ENCODE measurements around the gene TCEAL1.

The TCEAL1 gene

GRCh38 chrX:103613362-103613890 lies 15.3 kb upstream of the TCEAL1 start:
- H3K9me3 ChIP-seq (ENCODE audit: insufficient read depth, low read depth, low read length) = no peaks in the 10 kb centered on the region
- H3K4me1 ChIP-seq (ENCODE audit: insufficient read depth, low read length) = peaks cover 11% of the 10 kb centered on the region
- H3K27me3 ChIP-seq (ENCODE audit: insufficient read depth, low read length) = no peaks in the 10 kb centered on the region
- 0 out of 2 replicates have a peak, but pooled peaks cover 3% of the 10 kb centered on the region for H3K36me3 ChIP-seq (ENCODE audit: insufficient read depth, low read depth, low read length)
- H3K9ac ChIP-seq (ENCODE audit: low read depth, low read length) = no peak overlapping the region
- no peak overlapping the region for H3K4me3 ChIP-seq (ENCODE audit: low read length)
- H3K27ac ChIP-seq (ENCODE audit: low read length) = no peak overlapping the region

- Histone ChIP-seq H3K4me3 (ENCODE audit: low read length) (no peak overlapping the region), H3K36me3 (ENCODE audit: insufficient read depth, low read depth, low read length) (0 out of 2 replicates have a peak, but pooled peaks cover 3% of the 10 kb centered on the region), H3K9ac (ENCODE audit: low read depth, low read length) (no peak overlapping the region), H3K27me3 (ENCODE audit: insufficient read depth, low read length) (no peaks in the 10 kb centered on the region), H3K27ac (ENCODE audit: low read length) (no peak overlapping the region), H3K4me1 (ENCODE audit: insufficient read depth, low read length) (peaks cover 11% of the 10 kb centered on the region), H3K9me3 (ENCODE audit: insufficient read depth, low read depth, low read length) (no peaks in the 10 kb centered on the region)
Observed at GRCh38 chrX:103614999-103615398, 13.8 kb upstream of the TCEAL1 start.

- H3K27me3 ChIP-seq (ENCODE audit: insufficient read depth, low read length) = no peaks in the 10 kb centered on the region
- H3K9ac ChIP-seq (ENCODE audit: low read depth, low read length) = no peak overlapping the region
- H3K9me3 ChIP-seq (ENCODE audit: insufficient read depth, low read depth, low read length) = no peaks in the 10 kb centered on the region
- H3K36me3 ChIP-seq (ENCODE audit: insufficient read depth, low read depth, low read length) = no peaks in the 10 kb centered on the region
- no peak overlapping the region for H3K27ac ChIP-seq (ENCODE audit: low read length)
- no peak overlapping the region for H3K4me3 ChIP-seq (ENCODE audit: low read length)
- H3K4me1 ChIP-seq (ENCODE audit: insufficient read depth, low read length) = peaks cover 11% of the 10 kb centered on the region
Observed at GRCh38 chrX:103615781-103616371, 12.9 kb upstream of the TCEAL1 start.

GRCh38 chrX:103616676-103617186 lies 12.0 kb upstream of the TCEAL1 start:
- H3K4me1 ChIP-seq (ENCODE audit: insufficient read depth, low read length) = peaks cover 11% of the 10 kb centered on the region
- no peaks in the 10 kb centered on the region for H3K9me3 ChIP-seq (ENCODE audit: insufficient read depth, low read depth, low read length)
- no peak overlapping the region for H3K4me3 ChIP-seq (ENCODE audit: low read length)
- no peak overlapping the region for H3K27ac ChIP-seq (ENCODE audit: low read length)
- H3K27me3 ChIP-seq (ENCODE audit: insufficient read depth, low read length) = no peaks in the 10 kb centered on the region
- no peaks in the 10 kb centered on the region for H3K36me3 ChIP-seq (ENCODE audit: insufficient read depth, low read depth, low read length)
- H3K9ac ChIP-seq (ENCODE audit: low read depth, low read length) = no peak overlapping the region

GRCh38 chrX:103624111-103624510 lies 4.7 kb upstream of the TCEAL1 start:
- no peaks in the 10 kb centered on the region for H3K36me3 ChIP-seq (ENCODE audit: insufficient read depth, low read depth, low read length)
- H3K4me3 ChIP-seq (ENCODE audit: low read length) = no peak overlapping the region
- H3K9me3 ChIP-seq (ENCODE audit: insufficient read depth, low read depth, low read length) = no peaks in the 10 kb centered on the region
- H3K27me3 ChIP-seq (ENCODE audit: insufficient read depth, low read length) = no peaks in the 10 kb centered on the region
- H3K9ac ChIP-seq (ENCODE audit: low read depth, low read length) = no peak overlapping the region
- no peak overlapping the region for H3K27ac ChIP-seq (ENCODE audit: low read length)
- H3K4me1 ChIP-seq (ENCODE audit: insufficient read depth, low read length) = no peaks in the 10 kb centered on the region

GRCh38 chrX:103626855-103627254 lies 1.9 kb upstream of the TCEAL1 start:
- Histone ChIP-seq H3K36me3 (ENCODE audit: insufficient read depth, low read depth, low read length) (no peaks in the 10 kb centered on the region), H3K27ac (ENCODE audit: low read length) (no peak overlapping the region), H3K9me3 (ENCODE audit: insufficient read depth, low read depth, low read length) (no peaks in the 10 kb centered on the region), H3K4me1 (ENCODE audit: insufficient read depth, low read length) (no peaks in the 10 kb centered on the region), H3K9ac (ENCODE audit: low read depth, low read length) (no peak overlapping the region), H3K4me3 (ENCODE audit: low read length) (no peak overlapping the region), H3K27me3 (ENCODE audit: insufficient read depth, low read length) (no peaks in the 10 kb centered on the region)

GRCh38 chrX:103629318-103630170 lies 769 bp downstream of the TCEAL1 start:
- Histone ChIP-seq H3K27me3 (ENCODE audit: insufficient read depth, low read length) (no peaks in the 10 kb centered on the region), H3K27ac (ENCODE audit: low read length) (no peak overlapping the region), H3K36me3 (ENCODE audit: insufficient read depth, low read depth, low read length) (no peaks in the 10 kb centered on the region), H3K9me3 (ENCODE audit: insufficient read depth, low read depth, low read length) (no peaks in the 10 kb centered on the region), H3K4me1 (ENCODE audit: insufficient read depth, low read length) (no peaks in the 10 kb centered on the region), H3K4me3 (ENCODE audit: low read length) (peak overlapping the region; percentile 88), H3K9ac (ENCODE audit: low read depth, low read length) (peak overlapping the region; percentile 83; the same call in 1 of the 2 replicates)

GRCh38 chrX:103630171-103630511 lies 1.4 kb downstream of the TCEAL1 start:
- no peaks in the 10 kb centered on the region for H3K9me3 ChIP-seq (ENCODE audit: insufficient read depth, low read depth, low read length)
- peak overlapping the region; percentile 88 for H3K4me3 ChIP-seq (ENCODE audit: low read length)
- no peak overlapping the region for H3K27ac ChIP-seq (ENCODE audit: low read length)
- H3K36me3 ChIP-seq (ENCODE audit: insufficient read depth, low read depth, low read length) = no peaks in the 10 kb centered on the region
- no peaks in the 10 kb centered on the region for H3K4me1 ChIP-seq (ENCODE audit: insufficient read depth, low read length)
- peak overlapping the region; percentile 83; the same call in 1 of the 2 replicates for H3K9ac ChIP-seq (ENCODE audit: low read depth, low read length)
- no peaks in the 10 kb centered on the region for H3K27me3 ChIP-seq (ENCODE audit: insufficient read depth, low read length)

- H3K9ac ChIP-seq (ENCODE audit: low read depth, low read length) = no peak overlapping the region
- H3K9me3 ChIP-seq (ENCODE audit: insufficient read depth, low read depth, low read length) = no peaks in the 10 kb centered on the region
- no peak overlapping the region for H3K27ac ChIP-seq (ENCODE audit: low read length)
- H3K4me1 ChIP-seq (ENCODE audit: insufficient read depth, low read length) = no peaks in the 10 kb centered on the region
- H3K27me3 ChIP-seq (ENCODE audit: insufficient read depth, low read length) = no peaks in the 10 kb centered on the region
- no peaks in the 10 kb centered on the region for H3K36me3 ChIP-seq (ENCODE audit: insufficient read depth, low read depth, low read length)
- H3K4me3 ChIP-seq (ENCODE audit: low read length) = no peak overlapping the region
Observed at GRCh38 chrX:103631145-103631544, 2.4 kb downstream of the TCEAL1 start.

GRCh38 chrX:103635436-103635835 lies 6.7 kb downstream of the TCEAL1 start:
- Histone ChIP-seq H3K9ac (ENCODE audit: low read depth, low read length) (no peak overlapping the region), H3K27ac (ENCODE audit: low read length) (no peak overlapping the region), H3K27me3 (ENCODE audit: insufficient read depth, low read length) (no peaks in the 10 kb centered on the region), H3K4me3 (ENCODE audit: low read length) (no peak overlapping the region), H3K36me3 (ENCODE audit: insufficient read depth, low read depth, low read length) (no peaks in the 10 kb centered on the region), H3K9me3 (ENCODE audit: insufficient read depth, low read depth, low read length) (no peaks in the 10 kb centered on the region), H3K4me1 (ENCODE audit: insufficient read depth, low read length) (no peaks in the 10 kb centered on the region)

GRCh38 chrX:103637604-103638338 lies 9.0 kb downstream of the TCEAL1 start:
- Histone ChIP-seq H3K4me3 (ENCODE audit: low read length) (no peak overlapping the region), H3K9me3 (ENCODE audit: insufficient read depth, low read depth, low read length) (no peaks in the 10 kb centered on the region), H3K9ac (ENCODE audit: low read depth, low read length) (no peak overlapping the region), H3K36me3 (ENCODE audit: insufficient read depth, low read depth, low read length) (no peaks in the 10 kb centered on the region), H3K4me1 (ENCODE audit: insufficient read depth, low read length) (no peaks in the 10 kb centered on the region), H3K27me3 (ENCODE audit: insufficient read depth, low read length) (no peaks in the 10 kb centered on the region), H3K27ac (ENCODE audit: low read length) (no peak overlapping the region)
